Stimulated activated effector memory CD8-positive, alpha-beta T cell treated with anti-CD3 and anti-CD28 coated beads, Interleukin-12 subunit alpha, Interleukin-12 subunit beta, amount 100 ng/mL, for 72 hours (primary cell): Measurements from ENCODE around the gene OSGEP.

Source experiments
- ATAC-seq: fragments of 150-1000 bp; cut with Tn5 transposase; 2 replicates; pipeline ENCODE4 v1.10.0; 2021
- DNase-seq, 2 donors: peaks; one replicate each; pipeline ENCODE4 v3.0.0; 2021 to 2022; ENCODE audit warnings: low spot score in 2 of 2
- H3K27ac Mint-ChIP-seq: one replicate; pipeline ENCODE4 v1.8.0; 2022; ENCODE audit warnings: mild to moderate bottlenecking, mixed read lengths
- H3K36me3 Mint-ChIP-seq: one replicate; pipeline ENCODE4 v1.8.0; 2022; ENCODE audit warnings: mild to moderate bottlenecking, mixed read lengths
- H3K4me1 Mint-ChIP-seq: one replicate; pipeline ENCODE4 v1.8.0; 2022; ENCODE audit warnings: mixed read lengths
- H3K4me3 Mint-ChIP-seq: one replicate; pipeline ENCODE4 v1.8.0; 2022; ENCODE audit warnings: mild to moderate bottlenecking, mixed read lengths
- H3K9me3 Mint-ChIP-seq: one replicate; pipeline ENCODE4 v1.8.0; 2022; ENCODE audit warnings: mixed read lengths

The OSGEP gene

DNA sequence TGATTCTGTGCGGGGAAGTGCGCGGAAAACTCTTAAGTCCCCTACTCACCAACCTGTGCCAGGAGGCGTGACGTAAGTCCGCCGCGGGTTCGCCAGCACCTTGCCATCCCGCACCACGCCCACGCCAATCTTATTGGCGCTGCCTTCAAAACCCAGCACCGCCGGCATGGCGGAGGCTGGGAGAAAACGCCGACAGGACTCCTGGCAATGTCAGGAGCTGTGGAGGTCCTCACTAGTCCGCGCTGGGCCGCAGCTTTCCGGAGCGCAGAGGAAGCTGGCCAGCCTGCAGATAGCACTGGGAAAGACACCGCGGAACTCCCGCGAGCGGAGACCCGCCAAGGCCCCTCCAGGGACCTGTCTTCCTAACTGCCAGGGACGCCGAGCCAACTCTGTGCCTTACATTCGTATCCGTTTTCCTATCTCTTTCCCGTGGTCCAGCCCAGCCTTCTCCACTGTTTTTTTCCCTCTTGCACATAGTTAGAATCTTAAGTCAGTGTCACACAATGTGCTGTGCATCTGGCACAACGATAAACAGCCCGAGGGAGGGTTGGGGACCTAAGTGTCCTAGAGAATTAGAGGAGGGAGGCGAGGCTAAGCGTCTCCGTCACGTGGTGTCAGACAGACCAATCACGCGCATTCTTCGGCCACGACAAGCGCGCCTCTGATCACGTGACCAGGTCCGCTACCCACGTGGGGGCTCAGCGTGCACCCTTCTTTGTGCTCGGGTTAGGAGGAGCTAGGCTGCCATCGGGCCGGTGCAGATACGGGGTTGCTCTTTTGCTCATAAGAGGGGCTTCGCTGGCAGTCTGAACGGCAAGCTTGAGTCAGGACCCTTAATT is at the start of gene OSGEP, which contains the start of gene APEX1:
OSGEP (minus strand) TSS at position 297 of the 839 bp plus-strand sequence; CDS start at position 168, 129 bp downstream.
APEX1 (plus strand) TSS at position 711 of the 839 bp plus-strand sequence. CDS start 420 bp downstream, outside the sequence.
- ATAC-seq (peak; percentile 92), DNase-seq (peak; percentile 89 to 98)
- H3K4me3 Mint-ChIP-seq = no peak within 1 kb of the TSS
- H3K4me1 Mint-ChIP-seq = peaks cover 9% of the 10 kb centered on the region
- no peak within 1 kb of the TSS for H3K27ac Mint-ChIP-seq
- H3K36me3 Mint-ChIP-seq = no peaks in the 10 kb centered on the region
- H3K9me3 Mint-ChIP-seq = no peaks in the 10 kb centered on the region

- Mint-ChIP-seq H3K4me1 (no peaks in the 10 kb centered on the region), H3K9me3 (no peaks in the 10 kb centered on the region), H3K27ac (no peak overlapping the region), H3K4me3 (no peak overlapping the region), H3K36me3 (no peaks in the 10 kb centered on the region)
- no peak for ATAC-seq
- no peak for DNase-seq
Observed at GRCh38 chr14:20503898-20504297, 49.3 kb upstream of the OSGEP start.

- DNase-seq (no peak), ATAC-seq (no peak)
- Mint-ChIP-seq H3K4me3 (no peak overlapping the region), H3K9me3 (no peaks in the 10 kb centered on the region), H3K27ac (no peak overlapping the region), H3K36me3 (no peaks in the 10 kb centered on the region), H3K4me1 (no peaks in the 10 kb centered on the region)
Observed at GRCh38 chr14:20501346-20501745, 46.7 kb upstream of the OSGEP start.

DNA sequence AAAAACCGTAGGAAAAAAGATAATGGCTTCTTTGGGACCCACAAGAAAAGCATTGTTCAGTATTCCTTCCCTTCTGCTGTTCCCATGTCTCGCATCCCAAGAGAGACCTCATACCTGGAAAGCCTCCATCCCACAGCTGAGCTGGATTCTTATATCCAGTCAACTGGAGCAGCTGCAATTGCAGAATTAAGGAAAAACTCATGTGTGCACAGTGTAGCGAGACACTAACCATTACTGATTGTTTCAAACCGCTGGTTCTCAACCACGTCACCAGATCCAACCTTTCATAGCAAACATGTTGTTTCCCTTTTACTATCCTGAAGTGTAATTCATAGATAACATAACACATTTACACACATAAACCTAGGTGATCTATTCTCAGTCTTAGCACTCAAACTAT is 45.3 kb upstream of the OSGEP start:
- no peak for DNase-seq
- Mint-ChIP-seq H3K4me3 (no peak overlapping the region), H3K9me3 (no peaks in the 10 kb centered on the region), H3K27ac (no peak overlapping the region), H3K4me1 (peaks cover 13% of the 10 kb centered on the region), H3K36me3 (no peaks in the 10 kb centered on the region)
- no peak for ATAC-seq

DNA sequence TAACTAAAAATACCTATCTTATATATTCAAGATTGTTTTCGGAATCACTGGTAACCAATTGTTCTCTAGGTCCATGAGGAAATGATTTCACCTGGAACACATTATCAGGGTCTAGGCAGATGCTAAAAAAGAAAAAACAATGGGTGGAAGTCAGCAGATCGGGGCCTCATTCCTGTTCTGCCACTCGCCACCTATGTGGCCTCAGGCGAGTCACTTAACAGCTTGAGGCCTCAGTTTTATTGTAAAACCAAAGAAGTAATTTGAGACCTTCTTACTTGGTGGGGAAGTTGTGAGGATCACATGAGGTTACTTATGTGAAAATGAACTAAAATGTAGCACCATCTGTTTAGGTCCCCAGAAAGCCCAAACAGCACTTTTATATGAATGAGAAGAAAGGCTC is 44.5 kb upstream of the OSGEP start:
- Mint-ChIP-seq H3K27ac (no peak overlapping the region), H3K4me3 (no peak overlapping the region), H3K36me3 (no peaks in the 10 kb centered on the region), H3K4me1 (peaks cover 17% of the 10 kb centered on the region), H3K9me3 (no peaks in the 10 kb centered on the region)
- DNase-seq (no peak), ATAC-seq (peak; percentile 53)

GRCh38 chr14:20498622-20499021 is 44.0 kb upstream of the OSGEP start:
- DNase-seq (no peak), ATAC-seq (no peak)
- H3K27ac Mint-ChIP-seq = no peak overlapping the region
- H3K9me3 Mint-ChIP-seq = no peaks in the 10 kb centered on the region
- H3K4me1 Mint-ChIP-seq = peaks cover 20% of the 10 kb centered on the region
- no peaks in the 10 kb centered on the region for H3K36me3 Mint-ChIP-seq
- H3K4me3 Mint-ChIP-seq = no peak overlapping the region

DNA sequence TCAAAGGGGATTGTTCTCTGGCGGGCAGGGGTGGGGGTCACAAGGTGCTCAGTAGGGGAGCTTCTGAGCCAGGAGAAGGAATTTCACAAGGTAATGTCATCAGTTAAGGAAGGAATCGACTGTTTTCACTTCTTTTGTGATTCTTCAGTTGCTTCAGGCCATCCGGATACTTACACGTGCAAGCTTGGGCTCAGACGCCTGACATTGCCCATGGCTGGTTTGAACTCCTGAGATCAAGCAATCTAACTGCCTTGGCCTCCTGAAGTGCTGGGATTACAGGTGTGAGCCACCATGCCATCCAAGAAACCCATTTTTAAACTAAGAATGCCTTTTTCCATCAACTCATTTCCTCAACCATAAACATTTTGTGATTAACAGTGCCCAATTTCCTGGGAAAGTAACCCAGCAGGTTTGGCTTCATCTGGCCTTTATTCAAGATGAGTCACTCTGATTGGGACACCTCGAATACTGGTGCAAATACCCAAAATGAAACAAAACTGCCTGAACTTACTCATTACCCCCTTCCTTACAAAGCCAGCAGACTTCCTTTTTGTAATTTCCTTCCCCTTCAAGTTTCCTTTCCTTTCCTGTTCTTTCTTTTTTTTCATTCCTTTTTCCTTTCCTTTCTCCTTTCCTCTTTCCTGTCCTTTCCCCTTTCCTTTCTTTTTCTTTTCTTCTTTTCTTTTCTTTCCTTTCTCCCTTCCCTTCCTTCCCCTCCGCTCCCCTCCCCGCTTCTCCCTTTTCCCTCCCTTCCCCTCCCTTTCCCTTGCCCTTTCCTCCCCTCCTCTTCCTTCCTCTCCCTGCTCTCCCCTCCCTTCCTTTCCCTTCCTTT is 40.5 kb upstream of the OSGEP start:
- DNase-seq (no peak), ATAC-seq (peak; percentile 73)
- Mint-ChIP-seq H3K4me1 (peaks cover 39% of the 10 kb centered on the region), H3K36me3 (no peaks in the 10 kb centered on the region), H3K9me3 (no peaks in the 10 kb centered on the region), H3K27ac (peak overlapping the region; percentile 33), H3K4me3 (no peak overlapping the region)

DNA sequence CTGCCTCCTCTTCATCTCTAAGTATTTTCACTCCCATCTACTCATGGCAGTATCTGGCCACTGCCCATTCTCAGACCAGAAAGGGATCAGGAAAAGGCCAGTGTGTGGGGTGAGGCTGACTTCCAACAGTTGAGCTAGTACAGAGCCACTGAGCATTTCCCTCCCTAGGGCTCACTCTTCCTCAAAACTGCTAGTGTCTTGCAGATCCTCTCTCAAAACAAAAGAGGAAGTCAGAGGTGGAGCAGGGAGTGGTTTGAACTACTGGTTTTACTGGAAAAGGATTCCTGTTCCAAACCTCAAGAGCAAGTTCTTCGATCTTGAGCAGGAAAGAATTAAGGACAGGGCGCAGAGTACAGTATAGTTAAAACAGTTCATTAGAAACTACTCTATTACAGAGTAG is 39.0 kb upstream of the OSGEP start:
- ATAC-seq = no peak
- Mint-ChIP-seq H3K4me1 (peaks cover 49% of the 10 kb centered on the region), H3K9me3 (no peaks in the 10 kb centered on the region), H3K4me3 (no peak overlapping the region), H3K36me3 (no peaks in the 10 kb centered on the region), H3K27ac (no peak overlapping the region)
- DNase-seq = no peak

DNA sequence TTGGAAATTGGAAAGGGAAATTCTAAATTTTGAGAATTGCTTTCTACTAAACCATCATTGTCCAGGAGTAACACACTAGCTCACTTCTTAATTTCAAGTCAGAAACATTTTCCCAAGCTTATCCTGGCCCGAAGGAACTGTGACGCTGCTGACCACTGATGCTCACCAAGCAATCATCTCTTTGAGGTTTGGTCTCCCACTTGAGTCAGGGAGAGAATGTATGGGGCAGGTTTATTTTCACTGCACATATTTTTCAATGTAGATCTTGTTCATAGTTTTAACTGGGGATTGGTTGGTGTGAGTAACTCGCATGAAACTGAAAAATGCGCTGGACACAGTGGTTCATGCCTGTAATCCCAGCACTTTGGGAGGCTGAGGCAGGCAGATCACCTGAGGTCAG is 37.9 kb upstream of the OSGEP start:
- no peak for ATAC-seq

DNA sequence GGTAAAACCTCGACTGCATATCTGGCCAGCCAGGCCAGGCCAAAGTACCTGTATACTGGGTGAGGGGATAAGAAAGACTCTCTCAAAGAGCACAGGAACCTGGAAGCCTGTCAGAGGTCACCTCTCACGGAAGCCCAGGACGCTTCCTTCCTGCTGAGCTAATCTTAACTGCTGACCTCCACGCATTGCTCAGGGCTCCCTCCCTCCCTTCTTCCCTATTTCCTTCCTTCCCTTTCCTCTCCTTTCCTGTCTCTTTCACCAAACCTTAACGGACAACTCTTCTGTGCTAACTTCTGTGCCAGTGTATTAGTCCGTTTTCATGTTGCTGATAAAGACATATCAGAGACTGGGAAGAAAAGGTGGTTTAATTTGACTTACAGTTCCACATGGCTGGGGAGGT is 36.0 kb upstream of the OSGEP start:
- Mint-ChIP-seq H3K9me3 (no peaks in the 10 kb centered on the region), H3K36me3 (no peaks in the 10 kb centered on the region), H3K27ac (peak overlapping the region; percentile 53), H3K4me1 (peaks cover 64% of the 10 kb centered on the region), H3K4me3 (peak overlapping the region; percentile 10)
- DNase-seq (no peak), ATAC-seq (no peak)

More for the DNA sequence above, 37.9 kb upstream of the OSGEP start:
- peaks cover 53% of the 10 kb centered on the region for H3K4me1 Mint-ChIP-seq
- DNase-seq = no peak
- H3K9me3 Mint-ChIP-seq = no peaks in the 10 kb centered on the region
- no peak overlapping the region for H3K4me3 Mint-ChIP-seq
- no peak overlapping the region for H3K27ac Mint-ChIP-seq
- no peaks in the 10 kb centered on the region for H3K36me3 Mint-ChIP-seq

DNA sequence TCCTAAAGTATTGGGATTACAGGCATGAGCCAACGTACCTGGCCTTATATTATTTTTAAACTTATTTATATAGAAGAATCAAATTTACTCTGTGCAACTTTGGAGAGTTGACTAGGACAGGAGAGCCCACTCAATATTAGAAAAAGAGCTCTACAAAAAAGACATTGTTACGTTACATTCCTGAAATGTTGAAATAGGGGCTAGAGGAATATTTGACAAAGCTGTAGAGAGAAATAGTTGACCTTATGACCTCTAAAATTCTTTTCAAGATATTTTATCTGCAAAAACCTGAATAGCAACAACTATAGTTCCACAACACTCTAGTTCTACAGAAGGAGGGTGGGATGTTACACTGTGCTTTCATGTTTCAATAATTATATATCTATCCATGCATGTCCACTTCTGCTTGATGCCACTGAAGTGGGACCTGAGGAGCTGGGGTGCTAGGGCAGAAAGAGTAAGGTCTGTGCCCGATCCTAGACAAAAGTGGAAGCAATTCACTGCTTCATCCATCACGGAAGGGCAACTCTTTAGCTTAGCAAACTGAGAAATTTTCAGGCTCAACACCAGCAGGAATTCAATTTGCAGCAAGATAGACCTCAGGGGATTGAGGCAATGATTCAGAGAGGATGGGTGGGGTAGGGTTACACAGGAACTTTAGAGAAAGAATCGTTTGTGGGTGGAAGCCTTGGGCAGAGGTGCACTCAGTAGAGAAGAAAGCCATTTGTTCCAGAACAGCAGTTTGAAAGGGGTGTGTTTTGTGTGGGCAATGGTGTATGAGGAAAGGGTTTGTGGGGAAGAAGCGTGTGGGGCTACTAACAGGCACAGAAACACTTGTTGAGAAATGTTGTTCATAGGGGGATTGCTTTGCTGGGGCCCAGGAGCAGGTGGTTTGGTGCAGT is 34.7 kb upstream of the OSGEP start:
- Mint-ChIP-seq H3K9me3 (no peaks in the 10 kb centered on the region), H3K36me3 (no peaks in the 10 kb centered on the region), H3K27ac (peak overlapping the region; percentile 53), H3K4me1 (peaks cover 59% of the 10 kb centered on the region), H3K4me3 (peak overlapping the region; percentile 10)
- peak; percentile 78 for ATAC-seq
- DNase-seq = no peak

DNA sequence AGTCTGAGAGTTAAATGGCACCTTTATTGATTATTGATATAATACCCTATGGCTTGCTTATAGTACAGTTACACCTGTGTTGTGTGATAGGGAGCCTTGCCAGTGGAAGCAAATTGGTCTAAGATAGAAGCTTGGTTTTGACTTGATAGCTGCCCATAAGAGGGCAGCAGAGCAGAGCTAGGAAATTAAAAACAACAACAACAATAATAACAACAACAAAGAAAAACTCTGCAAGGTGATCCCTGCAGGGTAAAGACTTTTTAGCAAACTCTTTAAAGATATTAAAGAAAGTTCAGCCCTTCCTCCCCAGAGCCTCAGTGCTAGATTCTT is 32.7 kb upstream of the OSGEP start:
- Mint-ChIP-seq H3K27ac (peak overlapping the region; percentile 55), H3K4me3 (peak overlapping the region; percentile 19), H3K36me3 (no peaks in the 10 kb centered on the region), H3K4me1 (peaks cover 56% of the 10 kb centered on the region), H3K9me3 (no peaks in the 10 kb centered on the region)
- DNase-seq (no peak), ATAC-seq (no peak)

DNA sequence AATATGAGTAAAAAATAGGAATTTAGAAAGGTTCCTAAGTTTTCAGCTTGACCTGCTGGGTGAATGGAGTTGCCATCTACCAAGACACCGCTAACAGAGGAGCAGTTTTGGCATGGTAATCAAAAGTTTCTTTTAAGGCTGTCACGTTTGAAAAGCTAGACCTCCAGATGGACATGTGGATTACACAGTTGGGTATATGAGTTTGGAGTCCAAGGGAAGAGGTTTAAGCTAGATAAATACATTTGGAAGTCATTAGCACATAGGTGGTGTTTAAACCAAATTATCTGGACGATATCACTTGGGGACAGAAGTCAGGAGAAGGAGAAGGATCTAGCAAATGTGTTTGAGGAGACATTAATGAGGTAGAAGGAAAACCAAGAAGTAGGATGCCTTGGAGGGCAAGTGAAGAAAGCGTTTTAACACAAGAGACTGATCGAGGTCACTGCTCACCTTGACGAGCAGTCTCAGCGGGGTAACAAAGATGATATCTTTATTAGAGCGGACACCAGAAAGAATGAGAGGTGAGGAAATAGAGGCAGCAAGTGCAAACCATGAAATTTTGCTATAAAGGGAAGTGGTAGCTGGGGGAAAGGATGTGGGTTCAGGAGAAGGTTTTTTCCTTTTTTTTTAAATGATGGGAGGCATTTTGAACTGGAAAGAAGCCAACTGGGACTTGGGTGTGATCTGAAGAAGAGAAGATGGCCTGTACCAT is 32.2 kb upstream of the OSGEP start:
- Mint-ChIP-seq H3K9me3 (no peaks in the 10 kb centered on the region), H3K36me3 (no peaks in the 10 kb centered on the region), H3K4me1 (peaks cover 62% of the 10 kb centered on the region), H3K4me3 (peak overlapping the region; percentile 19), H3K27ac (peak overlapping the region; percentile 55)
- ATAC-seq (no peak), DNase-seq (no peak)

DNA sequence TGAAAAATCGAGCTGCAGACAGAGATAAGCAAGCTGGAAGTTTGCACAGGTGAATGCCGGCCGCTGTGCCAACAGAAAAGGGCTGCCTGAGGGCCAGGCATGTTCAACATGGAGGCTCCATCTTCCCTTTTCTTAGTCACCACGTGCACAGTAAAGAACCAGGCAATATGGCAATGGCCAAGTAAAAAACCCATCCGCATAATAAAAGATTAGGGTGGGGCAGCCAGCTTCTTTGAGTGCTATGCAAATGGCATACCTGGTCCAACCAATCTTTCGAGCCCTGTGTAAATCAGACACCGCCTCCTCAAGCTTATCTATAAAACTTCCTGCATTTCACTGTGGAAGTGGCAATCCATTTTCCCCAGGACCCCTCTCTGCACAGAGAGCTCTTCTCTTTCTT is 31.3 kb upstream of the OSGEP start:
- no peak overlapping the region for H3K4me3 Mint-ChIP-seq
- DNase-seq (no peak), ATAC-seq (no peak)
- no peaks in the 10 kb centered on the region for H3K9me3 Mint-ChIP-seq
- H3K27ac Mint-ChIP-seq = no peak overlapping the region
- H3K36me3 Mint-ChIP-seq = no peaks in the 10 kb centered on the region
- H3K4me1 Mint-ChIP-seq = peaks cover 56% of the 10 kb centered on the region
